Measurements from ENCODE around the gene LDLRAP1. TPM values are rescaled to one million over a fixed set of nuclear protein-coding genes. Genes with fewer than 3 reads are reported as not detected.

LDLRAP1 gene
- total RNA-seq, 6 experiments from 2014 or later: 10.4 to 14.1 (median 12.7) TPM

DNA sequence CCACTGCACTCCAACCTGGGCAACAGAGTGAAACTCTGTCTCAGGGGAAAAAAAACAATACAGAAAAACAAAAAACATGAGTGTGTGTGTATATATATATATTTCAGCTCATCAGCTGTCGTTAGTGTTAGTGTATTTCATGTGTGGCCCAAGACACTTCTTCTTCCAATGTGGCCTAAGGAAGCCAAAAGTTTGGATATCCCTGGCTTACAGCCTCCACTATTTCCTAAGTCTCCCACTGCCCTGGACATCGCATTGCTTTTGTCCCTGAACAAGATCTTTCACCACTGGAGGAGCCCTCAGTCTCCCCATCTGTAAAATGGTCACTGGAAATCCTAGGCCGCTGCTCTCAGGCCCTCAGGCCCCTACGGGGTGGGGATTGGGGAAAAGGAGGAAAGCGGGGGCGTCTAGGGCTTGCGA is 391 bp upstream of the LDLRAP1 start:
- Mint-ChIP-seq H3K4me1 (ENCODE audit: low read depth) (peaks cover 7% of the 10 kb centered on the region), H3K27me3 (ENCODE audit: insufficient read depth) (peaks cover 4% of the 10 kb centered on the region), H3K4me3 (peak overlapping the region; percentile 24; the same call in 1 of the 2 replicates), H3K27ac (no peak overlapping the region), H3K36me3 (ENCODE audit: low read depth) (no peaks in the 10 kb centered on the region), H3K9me3 (no peaks in the 10 kb centered on the region)
- no peak for DNase-seq
- TF ChIP-seq CTCF (IDR thresholded peaks at IDR 0.05): no peak

GRCh38 chr1:25544243-25544764 is 898 bp downstream of the LDLRAP1 start:
- H3K9me3 Mint-ChIP-seq: no peaks in the 10 kb centered on the region
- H3K4me3 Mint-ChIP-seq: peak overlapping the region; percentile 84
- peaks cover 2% of the 10 kb centered on the region for H3K27me3 Mint-ChIP-seq (ENCODE audit: insufficient read depth)
- no peak for TF ChIP-seq CTCF (IDR thresholded peaks at IDR 0.05)
- no peak overlapping the region for H3K27ac Mint-ChIP-seq
- DNase-seq: no peak
- H3K4me1 Mint-ChIP-seq (ENCODE audit: low read depth): peaks cover 14% of the 10 kb centered on the region
- no peaks in the 10 kb centered on the region for H3K36me3 Mint-ChIP-seq (ENCODE audit: low read depth)

GRCh38 chr1:25544819-25545218 is 1.4 kb downstream of the LDLRAP1 start:
- no peaks in the 10 kb centered on the region; the same call in 1 of the 2 replicates for H3K36me3 Mint-ChIP-seq (ENCODE audit: low read depth)
- H3K27ac Mint-ChIP-seq: 0 out of 2 replicates have a peak overlapping the region, but pooled peaks have one; percentile 9
- no peak for DNase-seq
- no peaks in the 10 kb centered on the region for H3K9me3 Mint-ChIP-seq
- H3K27me3 Mint-ChIP-seq (ENCODE audit: insufficient read depth): peaks cover 2% of the 10 kb centered on the region
- no peak for TF ChIP-seq CTCF (IDR thresholded peaks at IDR 0.05)
- peaks cover 19% of the 10 kb centered on the region for H3K4me1 Mint-ChIP-seq (ENCODE audit: low read depth)
- peak overlapping the region; percentile 84 for H3K4me3 Mint-ChIP-seq

GRCh38 chr1:25545767-25546166 is 2.4 kb downstream of the LDLRAP1 start:
- no peak for TF ChIP-seq CTCF (IDR thresholded peaks at IDR 0.05)
- Mint-ChIP-seq H3K27me3 (ENCODE audit: insufficient read depth) (peaks cover 1% of the 10 kb centered on the region), H3K4me3 (no peak overlapping the region), H3K4me1 (ENCODE audit: low read depth) (peaks cover 29% of the 10 kb centered on the region), H3K36me3 (ENCODE audit: low read depth) (no peaks in the 10 kb centered on the region; the same call in 1 of the 2 replicates), H3K9me3 (no peaks in the 10 kb centered on the region), H3K27ac (no peak overlapping the region)
- DNase-seq: no peak

GRCh38 chr1:25546193-25546592 is 2.8 kb downstream of the LDLRAP1 start:
- Mint-ChIP-seq H3K36me3 (ENCODE audit: low read depth) (no peaks in the 10 kb centered on the region; the same call in 1 of the 2 replicates), H3K9me3 (no peaks in the 10 kb centered on the region), H3K27ac (no peak overlapping the region), H3K4me1 (ENCODE audit: low read depth) (peaks cover 33% of the 10 kb centered on the region), H3K27me3 (ENCODE audit: insufficient read depth) (no peaks in the 10 kb centered on the region; the same call in none of the 2 replicates), H3K4me3 (no peak overlapping the region; the same call in 1 of the 2 replicates)
- no peak for TF ChIP-seq CTCF (IDR thresholded peaks at IDR 0.05)
- DNase-seq: no peak

Data from HFFc6 (cell line).